Measurements from ENCODE around the gene MN1. TPM values are rescaled to one million over a fixed set of nuclear protein-coding genes. Genes with fewer than 3 reads are reported as not detected.

MN1 gene
- total and polyA plus RNA-seq, 2 of the 8 experiments (the other 6 are each of a cell fraction or from before 2014, with no cell fraction given): 3.1 to 4.9 TPM

GRCh38 chr22:27782088-27782487, 19.5 kb downstream of the MN1 start:
- Histone ChIP-seq H3K14ac (ENCODE audit: insufficient read length) (no peak overlapping the region), H2BK20ac (ENCODE audit: low read length) (no peak overlapping the region), H3K23ac (ENCODE audit: insufficient read length) (no peak overlapping the region), H3K27ac (ENCODE audit: low read depth, low read length) (no peak overlapping the region), H3K79me2 (ENCODE audit: control insufficient read depth in 1 of 2, insufficient read depth in 2 of 2, low read length in 2 of 2) (no peaks in the 10 kb centered on the region), H2AFZ (ENCODE audit: low read length) (no peak overlapping the region), H2BK5ac (ENCODE audit: low read depth, low read length) (no peak overlapping the region), H4K91ac (replicated peaks; ENCODE audit: insufficient read length, low read length) (no peak overlapping the region), H2BK120ac (replicated peaks; ENCODE audit: low read depth, low read length) (no peak overlapping the region), H3K56ac (replicated peaks; ENCODE audit: insufficient read length, low read depth, low read length) (no peak overlapping the region), H3K9me3 (ENCODE audit: insufficient read depth in 2 of 2, low read depth in 1 of 2, low read length in 1 of 2) (no peaks in the 10 kb centered on the region), H4K5ac (ENCODE audit: insufficient read length, low read depth, low read length) (no peak overlapping the region), H3K18ac (ENCODE audit: extremely low read depth, low read length) (no peak overlapping the region), H3K4me3 (ENCODE audit: extremely low read depth in 1 of 4, insufficient read depth in 2 of 4, low read depth in 3 of 4, low read length in 4 of 4) (no peak overlapping the region), H3K4me1 (replicated peaks in 1 of 4; ENCODE audit: control insufficient read depth in 3 of 4, insufficient read depth in 4 of 4, low read length in 3 of 4) (peaks cover 16 to 34% (median 22%) of the 10 kb centered on the region in 4 experiments), H3K36me3 (ENCODE audit: control insufficient read depth in 2 of 4, insufficient read depth in 4 of 4, low read length in 3 of 4) (no peaks in the 10 kb centered on the region), H4K8ac (ENCODE audit: extremely low read depth, insufficient read depth, low read length) (no peak overlapping the region), H3K27me3 (replicated peaks in 1 of 4; ENCODE audit: control insufficient read depth in 3 of 4, extremely low read depth in 1 of 4, insufficient read depth in 3 of 4, low read length in 3 of 4) (peaks cover 0 to 2% (median 0%) of the 10 kb centered on the region in 4 experiments; a peak in 2 of 7 replicates), H4K20me1 (replicated peaks in 1 of 2; ENCODE audit: control insufficient read depth in 1 of 2, insufficient read depth in 2 of 2, low read length in 2 of 2) (no peaks in the 10 kb centered on the region), H3K9ac (replicated peaks in 1 of 4; ENCODE audit: extremely low read depth in 1 of 4, low read depth in 3 of 4, low read length in 3 of 4) (no peak overlapping the region), H2BK12ac (ENCODE audit: low read depth, low read length) (no peak overlapping the region), H2AK5ac (ENCODE audit: low read depth, low read length) (no peak overlapping the region), H3K23me2 (ENCODE audit: low read depth, low read length) (no peaks in the 10 kb centered on the region), H2BK15ac (ENCODE audit: low read length) (no peak overlapping the region), H3K4ac (replicated peaks; ENCODE audit: insufficient read length, low read depth, low read length) (no peak overlapping the region), H3K79me1 (ENCODE audit: low read depth, low read length) (peaks cover 6% of the 10 kb centered on the region; the same call in 1 of the 2 replicates), H3K4me2 (ENCODE audit: insufficient read depth in 1 of 2, low read depth in 2 of 2, low read length in 2 of 2) (no peak overlapping the region)
- WGBS, 2 experiments (ENCODE audit: extremely low coverage in 1 of 2, insufficient coverage in 1 of 2, insufficient read length in 1 of 2, insufficient replicate concordance in 2 of 2, low coverage in 1 of 2, low lambda C conversion rate in 2 of 2, missing lambda C conversion rate in 1 of 2): 91% methylated on average over 13 of the region's 13 CpGs; no CpG with 5 or more reads in 1 of the 2 experiments
- ChIA-PET CTCF (ENCODE audit: partially characterized antibody) (interaction anchor here (0.8 to 1.1 kb wide), 2 partner anchors 22 to 23 kb away, joined by 3 read pairs; no protein-coding TSS in a partner anchor), POLR2A (ENCODE audit: partially characterized antibody) (interaction anchor here (0.7 to 1.7 kb wide), 2 partner anchors 8 to 13 kb away, joined by 3 to 4 read pairs; no protein-coding TSS in a partner anchor)
- DNase-seq (ENCODE audit: low read depth in 1 of 2, low spot score in 2 of 2): no peak
- FAIRE-seq: no peak
- TF ChIP-seq CTBP2 (IDR thresholded peaks at IDR 0.05; ENCODE audit: borderline replicate concordance, insufficient read depth, insufficient read length, low read length) (no peak), RAD21 (IDR thresholded peaks at IDR 0.05 in 1 of 2, conservative IDR thresholded peaks at IDR 0.05 in 1 of 2; ENCODE audit: low read depth in 2 of 2, low read length in 2 of 2) (no peak), FOSL1 (IDR thresholded peaks at IDR 0.05; ENCODE audit: insufficient read depth, low read depth, low read length) (no peak), RBBP5 (IDR thresholded peaks at IDR 0.05; ENCODE audit: borderline replicate concordance, low read depth, low read length) (no peak), BRCA1 (IDR thresholded peaks at IDR 0.05; ENCODE audit: low read depth, low read length) (no peak), RNF2 (IDR thresholded peaks at IDR 0.05; ENCODE audit: borderline replicate concordance, low read depth, low read length, missing control alignments, poor library complexity, severe bottlenecking) (no peak), CREB1 (IDR thresholded peaks at IDR 0.05) (no peak), BACH1 (IDR thresholded peaks at IDR 0.05; ENCODE audit: low read length) (no peak), PHF8 (conservative IDR thresholded peaks at IDR 0.05; ENCODE audit: low read depth, low read length) (no peak), GABPA (IDR thresholded peaks at IDR 0.05; ENCODE audit: borderline replicate concordance, insufficient read depth, low read length) (no peak), SAP30 (IDR thresholded peaks at IDR 0.05; ENCODE audit: insufficient read depth, insufficient replicate concordance, low read length) (no peak), TCF12 (IDR thresholded peaks at IDR 0.05; ENCODE audit: low read depth, low read length) (no peak), CBX8 (IDR thresholded peaks at IDR 0.05; ENCODE audit: borderline replicate concordance, low read depth, low read length) (no peak)
